ENCODE results near the gene MATCAP1. TPM values are rescaled to one million over a fixed set of nuclear protein-coding genes. Genes with fewer than 3 reads are reported as not detected.

Gene MATCAP1
- total RNA-seq, 5 donors from 2014 or later (not counting 1 experiment from before 2014, with no cell fraction given), result 11.3 to 16.5 (median 14.8) TPM

- H3K4me1 Mint-ChIP-seq, result peaks cover 0 to 8% (median 0%) of the 10 kb centered on the region in 3 donors
- H3K9me3 Mint-ChIP-seq, result no peaks in the 10 kb centered on the region
- DNase-seq (no peak), ATAC-seq (replicated peaks in 1 of 4) (no peak)
- peaks cover 2 to 21% of the 10 kb centered on the region in 2 donors for H3K36me3 ChIP-seq (ENCODE audit: control insufficient read depth in 2 of 2, extremely low read depth in 1 of 2, insufficient read depth in 1 of 2, low read length in 1 of 2)
- no peak overlapping the region for H3K4me3 ChIP-seq (ENCODE audit: control insufficient read depth in 1 of 2, extremely low read depth in 1 of 2, low read length in 1 of 2)
- H3K27ac Mint-ChIP-seq, result no peak overlapping the region
- WGBS (ENCODE audit: insufficient coverage), result 91% methylated on average over 10 of the region's 11 CpGs
- no peaks in the 10 kb centered on the region for H3K27me3 ChIP-seq (replicated peaks in 1 of 2; ENCODE audit: control insufficient read depth in 2 of 2, extremely low read depth in 1 of 2, insufficient read depth in 2 of 2, low read length in 1 of 2)
- ChIA-PET POLR2A (no interaction called here), CTCF (interaction anchor here in 1 of 2 donors (0.6 kb wide), 1 partner anchor 568 kb away, joined by 6 read pairs; no protein-coding TSS in a partner anchor)
- no peaks in the 10 kb centered on the region for H3K9me3 ChIP-seq
- H3K27ac ChIP-seq (ENCODE audit: low read length), result no peak overlapping the region
- H3K4me3 Mint-ChIP-seq, result no peak overlapping the region
- H3K4me1 ChIP-seq (ENCODE audit: control insufficient read depth in 1 of 2, extremely low read depth in 1 of 2, insufficient read depth in 2 of 2, low read length in 2 of 2), result no peaks in the 10 kb centered on the region
- no peaks in the 10 kb centered on the region for H3K27me3 Mint-ChIP-seq
- H3K36me3 Mint-ChIP-seq, result peaks cover 8% of the 10 kb centered on the region
These were observed 24.6 kb upstream of the MATCAP1 start for GRCh38 chr16:67208154-67208896.

GRCh38 chr16:67207249-67208091 is 23.7 kb upstream of the MATCAP1 start:
- no peaks in the 10 kb centered on the region for H3K27me3 Mint-ChIP-seq
- Histone ChIP-seq H3K9me3 (no peaks in the 10 kb centered on the region), H3K4me1 (ENCODE audit: control insufficient read depth in 1 of 2, extremely low read depth in 1 of 2, insufficient read depth in 2 of 2, low read length in 2 of 2) (no peaks in the 10 kb centered on the region), H3K36me3 (ENCODE audit: control insufficient read depth in 2 of 2, extremely low read depth in 1 of 2, insufficient read depth in 1 of 2, low read length in 1 of 2) (peaks cover 10 to 23% of the 10 kb centered on the region in 2 donors), H3K27me3 (replicated peaks in 1 of 2; ENCODE audit: control insufficient read depth in 2 of 2, extremely low read depth in 1 of 2, insufficient read depth in 2 of 2, low read length in 1 of 2) (no peaks in the 10 kb centered on the region), H3K27ac (ENCODE audit: low read length) (no peak overlapping the region), H3K4me3 (ENCODE audit: control insufficient read depth in 1 of 2, extremely low read depth in 1 of 2, low read length in 1 of 2) (no peak overlapping the region)
- CTCF ChIA-PET, result no interaction called here
- H3K4me1 Mint-ChIP-seq, result peaks cover 0 to 8% (median 0%) of the 10 kb centered on the region in 3 donors
- peaks cover 8% of the 10 kb centered on the region for H3K36me3 Mint-ChIP-seq
- ATAC-seq (replicated peaks in 1 of 4) (no peak), DNase-seq (no peak)
- POLR2A ChIA-PET, result no interaction called here
- no peaks in the 10 kb centered on the region for H3K9me3 Mint-ChIP-seq
- WGBS (ENCODE audit: insufficient coverage), result 93% methylated on average over 21 of the region's 21 CpGs
- no peak overlapping the region for H3K27ac Mint-ChIP-seq
- no peak overlapping the region for H3K4me3 Mint-ChIP-seq

GRCh38 chr16:67206838-67207248 is 23.1 kb upstream of the MATCAP1 start:
- ATAC-seq (replicated peaks in 1 of 4) (no peak), DNase-seq (no peak)
- Mint-ChIP-seq H3K27me3 (no peaks in the 10 kb centered on the region), H3K4me3 (no peak overlapping the region), H3K9me3 (no peaks in the 10 kb centered on the region), H3K27ac (peak overlapping the region in 1 of 2 donors; percentile 39), H3K4me1 (peaks cover 0 to 8% (median 0%) of the 10 kb centered on the region in 3 donors), H3K36me3 (peaks cover 7% of the 10 kb centered on the region)
- Histone ChIP-seq H3K4me1 (ENCODE audit: control insufficient read depth in 1 of 2, extremely low read depth in 1 of 2, insufficient read depth in 2 of 2, low read length in 2 of 2) (no peaks in the 10 kb centered on the region), H3K36me3 (ENCODE audit: control insufficient read depth in 2 of 2, extremely low read depth in 1 of 2, insufficient read depth in 1 of 2, low read length in 1 of 2) (peaks cover 16 to 28% of the 10 kb centered on the region in 2 donors), H3K27me3 (replicated peaks in 1 of 2; ENCODE audit: control insufficient read depth in 2 of 2, extremely low read depth in 1 of 2, insufficient read depth in 2 of 2, low read length in 1 of 2) (no peaks in the 10 kb centered on the region), H3K27ac (ENCODE audit: low read length) (no peak overlapping the region), H3K4me3 (ENCODE audit: control insufficient read depth in 1 of 2, extremely low read depth in 1 of 2, low read length in 1 of 2) (no peak overlapping the region), H3K9me3 (no peaks in the 10 kb centered on the region)
- 100% methylated on average over 3 of the region's 3 CpGs for WGBS (ENCODE audit: insufficient coverage)
- ChIA-PET CTCF (no interaction called here), POLR2A (no interaction called here)

GRCh38 chr16:67206129-67206837 is 22.5 kb upstream of the MATCAP1 start:
- Histone ChIP-seq H3K36me3 (ENCODE audit: control insufficient read depth in 2 of 2, extremely low read depth in 1 of 2, insufficient read depth in 1 of 2, low read length in 1 of 2) (peaks cover 21 to 27% of the 10 kb centered on the region in 2 donors), H3K9me3 (no peaks in the 10 kb centered on the region), H3K4me1 (ENCODE audit: control insufficient read depth in 1 of 2, extremely low read depth in 1 of 2, insufficient read depth in 2 of 2, low read length in 2 of 2) (no peaks in the 10 kb centered on the region), H3K4me3 (ENCODE audit: control insufficient read depth in 1 of 2, extremely low read depth in 1 of 2, low read length in 1 of 2) (no peak overlapping the region), H3K27ac (ENCODE audit: low read length) (no peak overlapping the region), H3K27me3 (replicated peaks in 1 of 2; ENCODE audit: control insufficient read depth in 2 of 2, extremely low read depth in 1 of 2, insufficient read depth in 2 of 2, low read length in 1 of 2) (no peaks in the 10 kb centered on the region)
- DNase-seq (no peak), ATAC-seq (replicated peaks in 1 of 4) (no peak)
- Mint-ChIP-seq H3K4me1 (peaks cover 0 to 8% (median 0%) of the 10 kb centered on the region in 3 donors), H3K27ac (peak overlapping the region in 1 of 2 donors; percentile 5), H3K27me3 (no peaks in the 10 kb centered on the region), H3K9me3 (no peaks in the 10 kb centered on the region), H3K36me3 (peaks cover 4% of the 10 kb centered on the region), H3K4me3 (no peak overlapping the region)
- CTCF ChIA-PET, result no interaction called here
- WGBS (ENCODE audit: insufficient coverage), result 93% methylated on average over 8 of the region's 8 CpGs
- POLR2A ChIA-PET, result no interaction called here

GRCh38 chr16:67204076-67204475 is 20.3 kb upstream of the MATCAP1 start:
- DNase-seq, result no peak
- Mint-ChIP-seq H3K27me3 (no peaks in the 10 kb centered on the region), H3K4me1 (peaks cover 0 to 8% (median 0%) of the 10 kb centered on the region in 3 donors), H3K27ac (no peak overlapping the region), H3K4me3 (no peak overlapping the region), H3K36me3 (no peaks in the 10 kb centered on the region), H3K9me3 (no peaks in the 10 kb centered on the region)
- H3K36me3 ChIP-seq (ENCODE audit: control insufficient read depth in 2 of 2, extremely low read depth in 1 of 2, insufficient read depth in 1 of 2, low read length in 1 of 2), result peaks cover 21 to 32% of the 10 kb centered on the region in 2 donors
- ChIA-PET CTCF (no interaction called here), POLR2A (no interaction called here)
- H3K4me1 ChIP-seq (ENCODE audit: control insufficient read depth in 1 of 2, extremely low read depth in 1 of 2, insufficient read depth in 2 of 2, low read length in 2 of 2), result no peaks in the 10 kb centered on the region
- no peaks in the 10 kb centered on the region for H3K9me3 ChIP-seq
- 79% methylated on average over 4 of the region's 4 CpGs for WGBS (ENCODE audit: insufficient coverage)
- no peak for ATAC-seq (replicated peaks in 1 of 4)
- no peak overlapping the region for H3K27ac ChIP-seq (ENCODE audit: low read length)
- H3K4me3 ChIP-seq (ENCODE audit: control insufficient read depth in 1 of 2, extremely low read depth in 1 of 2, low read length in 1 of 2), result no peak overlapping the region
- no peaks in the 10 kb centered on the region for H3K27me3 ChIP-seq (replicated peaks in 1 of 2; ENCODE audit: control insufficient read depth in 2 of 2, extremely low read depth in 1 of 2, insufficient read depth in 2 of 2, low read length in 1 of 2)

- no peaks in the 10 kb centered on the region for H3K27me3 Mint-ChIP-seq
- Histone ChIP-seq H3K36me3 (ENCODE audit: control insufficient read depth in 2 of 2, extremely low read depth in 1 of 2, insufficient read depth in 1 of 2, low read length in 1 of 2) (peaks cover 26 to 37% of the 10 kb centered on the region in 2 donors), H3K27ac (ENCODE audit: low read length) (no peak overlapping the region), H3K4me3 (ENCODE audit: control insufficient read depth in 1 of 2, extremely low read depth in 1 of 2, low read length in 1 of 2) (no peak overlapping the region), H3K9me3 (no peaks in the 10 kb centered on the region), H3K27me3 (replicated peaks in 1 of 2; ENCODE audit: control insufficient read depth in 2 of 2, extremely low read depth in 1 of 2, insufficient read depth in 2 of 2, low read length in 1 of 2) (no peaks in the 10 kb centered on the region), H3K4me1 (ENCODE audit: control insufficient read depth in 1 of 2, extremely low read depth in 1 of 2, insufficient read depth in 2 of 2, low read length in 2 of 2) (no peaks in the 10 kb centered on the region)
- H3K9me3 Mint-ChIP-seq, result no peaks in the 10 kb centered on the region
- DNase-seq (no peak), ATAC-seq (replicated peaks in 1 of 4) (no peak)
- POLR2A ChIA-PET, result no interaction called here
- H3K4me1 Mint-ChIP-seq, result peaks cover 0 to 8% (median 0%) of the 10 kb centered on the region in 3 donors
- 94% methylated on average over 18 of the region's 23 CpGs for WGBS (ENCODE audit: insufficient coverage)
- H3K27ac Mint-ChIP-seq, result no peak overlapping the region
- H3K36me3 Mint-ChIP-seq, result no peaks in the 10 kb centered on the region
- CTCF ChIA-PET, result interaction anchor here (0.5 to 1.0 kb wide), 3 partner anchors 15 to 380 kb away, joined by 3 to 5 read pairs (median 3); no protein-coding TSS in a partner anchor
- H3K4me3 Mint-ChIP-seq, result no peak overlapping the region
These were observed 19.3 kb upstream of the MATCAP1 start for GRCh38 chr16:67202956-67203493.

Measured in T-cell (primary cell).